Testis (tissue), 3 donors: ENCODE measurements around the gene ZNF462. TPM values are rescaled to one million over a fixed set of nuclear protein-coding genes. Genes with fewer than 3 reads are reported as not detected.

ENCODE experiments used
- DNase-seq: peaks from one replicate; pipeline ENCODE4 v3.0.0-alpha.2; 2019
- H3K27ac ChIP-seq, 2 donors: fragments of 200-600 bp; sonication (generic); one replicate each; pipeline ENCODE4 v1.5.1; 2019
- H3K27me3 ChIP-seq: fragments of 200-600 bp; sonication (generic); one replicate; pipeline ENCODE4 v1.5.1; 2019
- H3K36me3 ChIP-seq: fragments of 200-600 bp; sonication (generic); one replicate; pipeline ENCODE4 v1.5.1; 2017; ENCODE audit warnings: low read depth; ENCODE audit errors: missing control alignments
- H3K4me1 ChIP-seq: fragments of 200-600 bp; sonication (generic); one replicate; pipeline ENCODE4 v1.5.1; 2019
- H3K4me3 ChIP-seq, 2 donors: fragments of 200-600 bp; sonication (generic); one replicate each; pipeline ENCODE4 v1.5.1; 2017 to 2019
- H3K9me3 ChIP-seq: fragments of 200-600 bp; sonication (generic); one replicate; pipeline ENCODE4 v1.5.1; 2017
- CTCF ChIP-seq, 3 experiments: fragments of 450-650 bp in 2 of 3; fragments of 200-600 bp in 1 of 3; sonication (generic) in 1 of 3; IDR thresholded peaks; one replicate each; pipeline ENCODE4 v1.5.1; 2016 to 2019; ENCODE audit warnings: antibody characterized with exemption in 3 of 3, mild to moderate bottlenecking in 2 of 3, moderate library complexity in 1 of 3
- POLR2A ChIP-seq: fragments of 450-650 bp; IDR thresholded peaks from one replicate; pipeline ENCODE4 v1.6.1; 2017; ENCODE audit warnings: antibody characterized with exemption, mild to moderate bottlenecking, moderate library complexity
- WGBS, 2 donors: methylation state at CpG; one replicate each; pipeline ENCODE4 v1.1.5; 2018; 5-methylcytosine and 5-hydroxymethylcytosine counted together
- intact Hi-C: fragments of 100-400 bp; cut with DNase I; formaldehyde crosslinking; loops from one replicate; pipeline ENCODE4 v1.15.1; 2023; ENCODE audit warnings: low total_unique reads
- polyA plus RNA-seq: library from polyadenylated mRNA; stranded (reverse); fragments of 350-450 nt; fragmentation: Illumina TruSeq; extraction: RNeasy Lipid Tissue Mini Kit (QIAGEN cat#74804); gene quantifications from one replicate; pipeline ENCODE4 v1.2.3, GENCODE V29; 2014; ENCODE audit warnings: low read depth, low replicate concordance; ENCODE audit not compliant: insufficient read depth
- total RNA-seq, 2 donors: library from RNA; depleted of rRNA; stranded (reverse); fragments of >200 nt; gene quantifications; one replicate each; pipeline ENCODE4 v1.2.3, GENCODE V29; 2016

Gene ZNF462
- total and polyA plus RNA-seq, 3 donors from 2014 or later: 31.5 to 61.6 (median 53.2) TPM

GRCh38 chr9:106994463-106994862 is 131.5 kb downstream of the ZNF462 start:
- H3K9me3 ChIP-seq: no peaks in the 10 kb centered on the region
- no peaks in the 10 kb centered on the region for H3K27me3 ChIP-seq
- no peak overlapping the region for H3K4me3 ChIP-seq
- WGBS, 2 donors: 72 to 80% methylated on average over 4 of the region's 4 CpGs
- TF ChIP-seq CTCF (IDR thresholded peaks at IDR 0.05): no peak
- no peak for TF ChIP-seq POLR2A
- intact Hi-C loops: no loop called here
- no peaks in the 10 kb centered on the region for H3K4me1 ChIP-seq
- no peaks in the 10 kb centered on the region for H3K36me3 ChIP-seq
- DNase-seq: no peak
- H3K27ac ChIP-seq: no peak overlapping the region

- intact Hi-C loops: no loop called here
- Histone ChIP-seq H3K27me3 (no peaks in the 10 kb centered on the region), H3K36me3 (no peaks in the 10 kb centered on the region), H3K4me1 (no peaks in the 10 kb centered on the region), H3K27ac (no peak overlapping the region), H3K9me3 (no peaks in the 10 kb centered on the region), H3K4me3 (no peak overlapping the region)
- WGBS, 2 donors: 86 to 89% methylated on average over 3 of the region's 3 CpGs
- TF ChIP-seq POLR2A (no peak), CTCF (IDR thresholded peaks at IDR 0.05) (no peak)
- no peak for DNase-seq
Measured at GRCh38 chr9:107000218-107000617, 137.3 kb downstream of the ZNF462 start.

DNA sequence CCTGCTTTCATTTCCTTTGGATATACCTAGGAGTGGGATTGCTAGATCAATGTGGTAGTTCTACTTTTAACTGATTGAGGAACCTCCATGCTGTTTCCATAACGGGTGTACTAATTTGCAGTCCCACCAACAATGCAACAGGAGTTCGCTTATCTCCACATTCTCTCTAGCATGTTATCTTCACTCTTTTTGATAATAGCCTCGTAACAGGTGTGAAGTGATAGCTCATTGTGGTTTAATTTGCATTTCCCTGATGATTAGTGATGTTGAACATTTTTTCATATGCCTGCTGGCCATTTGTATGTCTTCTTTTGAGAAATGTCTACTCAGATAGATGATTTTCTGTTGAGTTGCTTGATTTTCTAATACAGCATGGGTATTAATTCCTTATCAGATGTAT is 142.2 kb downstream of the ZNF462 start:
- no peak for DNase-seq
- WGBS, 2 donors: 86 to 92% methylated on average over 3 of the region's 3 CpGs
- Histone ChIP-seq H3K4me1 (no peaks in the 10 kb centered on the region), H3K36me3 (no peaks in the 10 kb centered on the region), H3K4me3 (no peak overlapping the region), H3K27ac (no peak overlapping the region), H3K9me3 (no peaks in the 10 kb centered on the region), H3K27me3 (no peaks in the 10 kb centered on the region)
- intact Hi-C loops: no loop called here
- no peak for TF ChIP-seq POLR2A
- no peak for TF ChIP-seq CTCF (IDR thresholded peaks at IDR 0.05)

DNA sequence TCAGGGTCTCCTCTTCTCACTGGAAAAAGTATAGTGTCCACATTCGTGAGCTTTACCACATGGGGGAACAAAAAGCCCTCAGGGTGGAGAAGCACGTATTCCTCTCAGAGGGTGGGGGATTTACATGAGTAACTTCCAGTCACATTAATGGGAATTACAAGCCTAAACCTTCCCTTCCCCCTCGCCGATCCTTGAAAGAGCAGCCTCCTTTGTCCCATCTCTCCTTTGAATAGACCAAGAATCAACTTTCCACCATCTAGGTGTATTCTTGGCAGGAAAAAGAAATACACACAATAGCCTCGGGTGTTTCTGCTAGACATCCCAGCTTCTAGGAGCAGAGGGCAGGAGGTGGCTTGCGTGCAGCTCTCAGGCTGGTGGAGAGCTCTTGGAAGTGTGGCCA is 144.4 kb downstream of the ZNF462 start:
- intact Hi-C loops: no loop called here
- H3K4me3 ChIP-seq: no peak overlapping the region
- TF ChIP-seq POLR2A (no peak), CTCF (IDR thresholded peaks at IDR 0.05) (no peak)
- no peak for DNase-seq
- H3K27me3 ChIP-seq: no peaks in the 10 kb centered on the region
- no peak overlapping the region for H3K27ac ChIP-seq
- H3K4me1 ChIP-seq: no peaks in the 10 kb centered on the region
- no peaks in the 10 kb centered on the region for H3K9me3 ChIP-seq
- 92 to 94% methylated on average over 6 of the region's 6 CpGs for WGBS, 2 donors
- no peaks in the 10 kb centered on the region for H3K36me3 ChIP-seq

DNA sequence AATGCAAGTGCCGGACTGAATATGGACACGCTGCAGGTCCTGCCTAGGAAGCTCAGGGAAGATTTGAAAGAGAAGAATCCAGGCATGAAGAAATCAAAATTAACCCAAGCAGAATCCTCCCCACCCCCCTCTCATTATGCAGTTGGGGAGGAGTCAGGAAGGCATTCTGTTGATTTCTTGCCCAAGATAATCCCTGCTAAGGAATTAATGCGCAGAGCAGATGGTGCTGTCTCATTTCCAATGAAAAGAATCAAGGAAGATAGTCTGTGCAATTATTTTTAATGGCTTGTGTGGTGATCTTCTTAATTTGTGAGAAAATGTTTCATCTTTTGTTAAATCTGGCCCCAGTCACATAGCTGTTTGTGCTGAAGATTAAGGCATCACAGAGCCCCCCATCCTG is 145.0 kb downstream of the ZNF462 start:
- DNase-seq: no peak

More for the DNA sequence above, 145.0 kb downstream of the ZNF462 start:
- H3K36me3 ChIP-seq: no peaks in the 10 kb centered on the region
- H3K27ac ChIP-seq: no peak overlapping the region
- no peak overlapping the region for H3K4me3 ChIP-seq
- intact Hi-C loops: no loop called here
- H3K4me1 ChIP-seq: no peaks in the 10 kb centered on the region
- TF ChIP-seq POLR2A (no peak), CTCF (IDR thresholded peaks at IDR 0.05) (no peak)
- H3K9me3 ChIP-seq: no peaks in the 10 kb centered on the region
- no peaks in the 10 kb centered on the region for H3K27me3 ChIP-seq
- WGBS, 2 donors: 91 to 94% methylated on average over 3 of the region's 3 CpGs
